GM18868 (cell line): ENCODE results near the gene HEXIM2.

Experiments
- ATAC-seq: cut with Tn5 transposase; IDR thresholded peaks from one replicate; pipeline ENCODE4 v1.9.1; 2021; ENCODE audit warnings: mild to moderate bottlenecking, moderate library complexity; ENCODE audit not compliant: unreplicated experiment

Gene HEXIM2

DNA sequence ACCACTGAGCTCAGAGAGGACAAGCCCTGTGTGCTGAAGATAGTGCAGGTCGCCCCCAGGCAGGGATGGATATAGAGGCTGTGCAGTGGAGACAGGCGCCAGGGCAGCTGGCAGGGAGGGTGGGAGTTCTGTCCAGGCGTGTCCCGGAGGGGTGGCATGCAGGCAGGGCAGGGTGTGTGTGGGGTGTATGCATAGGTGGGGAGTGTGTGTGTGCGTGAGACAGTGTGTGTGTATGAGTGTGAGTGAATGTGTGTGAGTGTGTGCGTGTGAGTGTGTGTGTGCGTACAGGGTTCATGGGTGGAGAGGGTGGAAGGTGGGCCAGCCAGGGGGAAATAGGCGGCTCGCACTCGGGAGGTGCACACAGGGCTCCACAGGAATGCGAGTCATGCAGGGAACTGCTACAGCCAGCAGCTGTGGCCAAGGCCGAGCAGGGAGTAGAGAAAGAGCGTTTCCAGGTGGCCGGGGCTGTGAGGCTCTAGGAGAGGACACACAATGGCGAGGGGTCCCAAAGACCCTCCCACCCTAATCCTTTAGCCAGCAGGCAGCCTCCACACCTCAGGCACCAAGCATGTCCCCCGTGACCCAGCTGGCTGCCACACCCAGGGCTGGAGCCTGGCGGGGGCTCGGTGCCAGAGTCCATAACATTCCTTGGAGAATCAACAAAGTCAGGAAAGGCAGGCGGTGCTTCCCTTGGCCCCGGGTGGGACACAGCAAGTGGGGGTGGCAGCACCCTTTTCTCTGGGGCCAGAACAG is 34.0 kb upstream of the HEXIM2 start:
- no peak for ATAC-seq

- ATAC-seq, result no peak
These were observed 33.3 kb upstream of the HEXIM2 start for GRCh38 chr17:45128331-45128730.

DNA sequence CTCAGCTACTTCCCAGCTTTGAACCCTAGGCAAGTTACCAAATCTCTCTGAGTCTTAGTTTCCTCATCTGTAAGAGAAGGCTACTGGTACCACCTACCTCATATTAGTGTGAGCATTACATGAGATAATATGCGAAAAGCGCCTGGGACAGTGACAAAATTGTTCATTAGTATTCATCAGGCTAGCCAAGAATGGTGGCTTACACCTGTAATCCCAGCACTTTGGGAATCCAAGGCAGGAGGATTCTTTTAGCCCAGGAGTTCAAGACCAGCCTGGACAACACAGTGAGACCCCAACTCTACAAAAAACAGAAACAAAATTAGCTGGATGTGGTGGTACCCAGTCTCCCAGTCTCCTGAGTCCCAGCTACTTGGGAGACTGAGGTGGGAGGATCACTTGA is 32.7 kb upstream of the HEXIM2 start:
- ATAC-seq, result no peak

GRCh38 chr17:45129426-45129939 is 32.2 kb upstream of the HEXIM2 start:
- no peak for ATAC-seq

GRCh38 chr17:45129940-45130680 is 31.6 kb upstream of the HEXIM2 start:
- no peak for ATAC-seq

- no peak for ATAC-seq
These were observed 30.7 kb upstream of the HEXIM2 start for GRCh38 chr17:45130681-45131615.

DNA sequence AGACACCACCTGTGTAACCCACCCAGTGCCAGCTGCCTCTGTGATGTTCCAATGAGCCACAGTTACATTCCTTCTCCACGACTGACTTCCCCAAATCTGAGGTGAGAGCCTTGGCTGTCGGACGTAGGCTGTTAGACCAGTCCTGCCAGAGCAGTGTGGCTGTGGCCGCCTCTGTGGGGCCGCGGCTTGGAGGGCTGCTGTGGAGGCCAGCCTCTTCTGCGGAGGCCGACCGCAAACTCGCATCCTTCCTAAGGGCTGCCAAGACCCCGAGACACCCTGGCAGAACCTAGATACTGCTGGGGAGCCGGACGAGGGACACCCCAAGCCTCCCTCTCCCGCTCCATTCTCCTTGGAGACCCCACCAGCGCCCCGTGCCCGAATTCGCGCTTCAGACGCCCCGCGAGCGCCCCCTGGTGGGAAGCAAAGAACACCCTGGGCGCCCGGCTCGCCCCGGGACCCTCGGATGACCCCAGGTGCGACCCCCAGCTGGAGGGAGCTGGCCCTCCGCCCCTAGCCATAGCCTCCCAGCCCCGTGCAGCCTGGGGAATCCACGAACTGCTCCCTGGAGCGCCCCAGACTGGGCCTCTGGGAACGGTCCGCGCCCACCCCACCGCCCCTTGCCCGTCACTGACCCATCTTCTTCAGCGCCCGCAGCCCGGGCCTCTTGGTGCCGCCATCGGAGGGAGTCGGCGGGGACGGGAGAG is 29.9 kb upstream of the HEXIM2 start:
- ATAC-seq, result no peak

- ATAC-seq, result no peak
These were observed 29.4 kb upstream of the HEXIM2 start, which contains the start of gene PLCD3 for GRCh38 chr17:45132320-45132571. Gene PLCD3 (minus strand): TSS chr17:45132515. CDS start chr17:45132410, 105 bp downstream.

DNA sequence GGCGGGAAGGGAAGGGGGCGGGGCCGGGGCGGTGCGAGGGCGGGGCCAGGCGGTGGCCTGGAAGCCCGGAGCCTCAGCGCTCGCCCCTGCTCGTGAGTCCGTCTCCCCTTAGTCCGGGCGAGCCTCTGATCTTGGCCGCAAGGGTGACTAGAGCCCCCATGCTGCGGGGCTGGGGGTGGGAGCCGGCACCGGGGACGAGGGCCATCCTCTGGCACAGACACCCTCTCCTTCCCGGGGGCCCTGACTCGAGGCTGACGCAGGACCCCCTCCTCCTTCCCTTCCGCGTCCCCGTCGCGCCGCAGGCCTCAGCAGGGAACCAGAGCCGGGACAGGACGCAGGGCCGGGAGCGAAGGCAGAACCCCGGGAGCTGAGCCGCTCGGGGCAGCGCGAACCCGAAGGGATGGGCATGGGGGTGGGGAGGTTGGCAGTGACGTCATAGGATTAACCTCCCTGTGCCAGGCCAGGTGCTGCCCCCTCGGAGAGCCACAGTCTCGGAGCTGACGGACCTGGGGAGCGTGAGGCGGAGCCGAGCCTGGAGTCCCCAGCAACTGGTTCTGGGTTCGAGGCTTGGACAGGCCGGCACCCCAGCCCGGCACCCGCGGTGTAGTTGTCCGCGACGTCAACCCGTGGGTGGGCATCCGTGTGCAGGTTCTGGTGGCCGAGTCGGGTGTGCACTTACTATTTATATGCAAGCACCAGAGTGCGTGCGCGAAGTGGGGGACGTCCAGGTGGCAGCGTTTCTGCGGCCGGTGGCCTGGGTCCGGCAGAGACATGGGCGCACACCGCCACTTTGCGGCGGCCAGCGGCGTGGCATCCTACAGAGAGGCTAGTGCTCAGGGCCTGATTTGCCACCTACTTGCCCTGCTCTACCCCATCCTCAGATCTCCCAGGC is 28.9 kb upstream of the HEXIM2 start:
- ATAC-seq, result no peak

- peak; percentile 81 for ATAC-seq
These were observed 26.3 kb upstream of the HEXIM2 start, which contains the start of gene ACBD4 for GRCh38 chr17:45135192-45135977. Gene ACBD4 (plus strand): TSS chr17:45135687. CDS start chr17:45136145, 458 bp downstream.

GRCh38 chr17:45135978-45136791 is 25.5 kb upstream of the HEXIM2 start:
- no peak for ATAC-seq

- ATAC-seq, result no peak
These were observed 24.7 kb upstream of the HEXIM2 start for GRCh38 chr17:45136846-45137560.

DNA sequence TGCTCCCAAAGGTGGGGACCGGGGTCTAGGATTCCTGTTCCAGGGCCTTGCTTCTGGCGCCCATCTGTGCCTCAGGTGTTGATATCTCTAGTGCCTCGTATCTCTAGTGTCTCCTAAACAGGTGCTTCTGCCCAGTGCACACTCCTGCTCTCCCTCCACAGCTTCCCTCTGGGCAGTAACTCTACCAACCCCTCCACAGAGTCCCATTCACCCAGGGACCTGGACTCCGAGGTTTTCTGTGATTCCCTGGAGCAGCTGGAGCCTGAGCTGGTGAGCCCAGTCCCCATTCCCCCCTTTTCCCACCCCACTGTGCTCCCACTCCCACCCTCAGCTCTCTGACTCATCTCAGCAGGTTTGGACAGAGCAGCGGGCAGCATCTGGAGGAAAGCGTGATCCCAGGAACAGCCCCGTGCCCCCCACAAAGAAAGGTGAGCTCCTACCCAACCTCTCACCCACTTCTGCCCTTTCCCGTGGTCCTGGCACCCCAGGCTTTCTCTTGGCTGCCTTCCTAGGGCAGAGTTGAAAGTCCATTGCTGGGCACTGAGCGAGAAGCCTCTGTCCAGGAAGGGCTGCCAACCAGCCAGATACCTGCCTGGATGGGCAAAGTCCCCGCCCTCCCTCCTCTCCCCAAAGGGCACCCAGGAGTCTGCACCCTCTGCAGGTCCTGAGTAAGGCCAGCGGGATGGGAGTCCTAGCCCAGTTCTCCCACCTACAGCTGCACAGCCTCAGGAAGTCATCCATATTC is 23.9 kb upstream of the HEXIM2 start:
- ATAC-seq, result no peak

GRCh38 chr17:45138911-45139532 is 22.7 kb upstream of the HEXIM2 start:
- no peak for ATAC-seq

DNA sequence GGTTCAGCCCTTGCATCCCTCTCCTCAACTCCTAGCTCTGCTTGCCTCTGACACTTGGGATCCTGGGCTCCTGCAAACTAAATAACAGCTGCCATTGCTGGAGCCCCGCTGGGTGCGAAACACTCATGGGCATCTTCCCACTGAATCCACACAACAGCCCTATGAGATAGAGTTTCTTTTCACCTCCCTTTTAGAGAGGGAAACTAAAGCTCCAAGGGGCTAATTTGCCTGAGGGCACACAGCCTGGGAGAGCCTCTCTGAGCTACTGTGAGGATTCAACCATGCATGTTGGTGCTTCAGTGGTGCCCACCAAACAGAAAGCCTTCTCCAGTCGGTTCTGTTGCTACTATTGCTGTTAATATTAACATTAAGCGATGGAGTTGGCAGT is 22.1 kb upstream of the HEXIM2 start:
- no peak for ATAC-seq

DNA sequence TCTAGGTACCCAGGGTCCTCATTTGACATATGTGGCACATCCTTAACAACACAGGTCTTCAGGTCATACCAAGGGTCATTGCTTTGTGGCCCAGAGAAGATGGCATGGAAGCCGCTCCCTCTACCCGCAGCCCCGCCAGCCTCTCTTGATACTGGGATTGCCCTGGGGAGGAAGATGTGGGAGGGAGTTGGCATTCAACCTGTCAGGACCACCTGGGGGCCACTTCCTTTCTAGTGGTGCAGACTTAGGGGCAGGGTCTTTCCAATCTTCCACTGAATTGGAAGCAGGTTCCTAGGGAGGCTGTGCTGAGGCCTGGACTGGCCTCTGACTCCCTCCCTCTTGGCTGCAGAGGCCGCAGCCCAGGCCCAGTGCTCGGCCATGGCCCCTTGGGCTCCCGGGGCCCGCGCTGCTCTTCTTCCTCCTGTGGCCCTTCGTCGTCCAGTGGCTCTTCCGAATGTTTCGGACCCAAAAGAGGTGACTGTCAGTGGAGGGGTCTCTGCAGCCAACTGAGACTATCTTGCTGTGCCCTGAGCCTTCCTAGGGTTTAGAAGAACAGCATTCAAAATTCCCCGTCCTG is 18.5 kb upstream of the HEXIM2 start:
- no peak for ATAC-seq
